ENCODE data around the gene DOCK6.
"Not testable (repeated sequence)": the region's sequence is repeated elsewhere in the genome, so short reads cannot be mapped to it uniquely, and the experiment has no call there.

DOCK6 gene

DNA sequence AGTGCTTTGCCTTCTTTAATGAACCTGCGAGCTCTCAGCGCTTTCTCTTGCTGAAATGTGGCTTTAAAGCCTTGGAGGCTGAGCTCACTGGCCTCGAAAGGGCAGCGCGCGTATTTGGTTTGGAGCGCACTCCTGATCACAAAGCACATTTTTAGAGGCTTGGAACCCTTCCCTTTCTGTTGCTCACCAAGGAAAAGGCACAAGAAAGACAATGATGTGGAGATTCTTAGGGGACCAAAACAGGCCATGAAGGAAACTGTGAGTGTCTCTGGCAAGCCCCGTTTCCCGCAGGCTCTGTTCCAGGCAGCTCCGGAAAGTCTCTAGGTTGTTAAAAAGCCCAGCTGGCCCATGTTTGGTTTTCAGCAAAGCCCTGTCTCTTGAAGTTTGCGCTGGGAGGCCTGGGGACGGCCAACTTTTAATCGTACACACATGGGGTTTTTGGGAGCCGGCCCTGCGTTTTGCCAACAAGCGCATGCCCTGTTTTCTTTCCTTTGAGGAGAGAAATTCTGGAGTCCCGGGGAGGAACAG, 97.4 kb downstream of the DOCK6 start:
- no peak for TF ChIP-seq ZNF274 (IDR thresholded peaks at IDR 0.05; ENCODE audit: low read depth, low read length)
- H3K4me3 ChIP-seq (ENCODE audit: low read length), result no peak overlapping the region

DNA sequence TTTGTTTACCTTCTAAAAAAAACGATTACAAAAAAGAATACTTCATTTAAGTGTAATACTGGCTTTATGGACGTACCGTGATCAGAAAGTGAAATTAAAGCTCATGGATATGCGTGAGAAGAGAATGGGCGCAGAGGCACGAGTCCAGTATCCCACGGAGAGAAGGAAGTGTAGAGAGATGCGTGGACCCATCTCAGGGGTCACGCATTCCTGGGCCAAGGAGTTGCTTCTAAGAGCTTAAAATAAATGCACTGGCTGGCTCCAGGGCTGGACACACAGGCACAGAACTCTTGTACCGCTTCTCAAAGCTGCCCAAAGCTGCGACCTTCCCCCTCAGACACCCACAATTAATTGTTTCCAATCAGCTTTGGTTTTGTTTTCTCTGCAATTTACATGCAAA, 98.0 kb downstream of the DOCK6 start:
- H3K4me3 ChIP-seq (ENCODE audit: low read length), result no peak overlapping the region
- no peak for TF ChIP-seq ZNF274 (IDR thresholded peaks at IDR 0.05; ENCODE audit: low read depth, low read length)

DNA sequence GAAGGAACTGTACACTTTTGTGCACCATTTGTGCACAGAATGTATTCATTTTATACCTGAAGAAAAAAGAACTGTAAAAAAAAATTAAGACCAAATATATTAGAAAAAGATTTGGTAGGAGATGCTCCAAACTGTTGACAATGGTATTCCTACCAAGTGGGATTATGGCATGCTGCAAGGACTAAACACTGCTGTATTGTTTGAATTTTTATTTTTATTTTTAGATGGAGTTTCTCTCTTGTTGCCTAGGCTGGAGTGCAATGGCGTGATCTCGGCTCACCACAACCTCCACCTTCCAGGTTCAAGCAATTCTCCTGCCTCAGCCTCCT, 101.9 kb downstream of the DOCK6 start:
- not testable (repeated sequence) for H3K4me3 ChIP-seq (ENCODE audit: low read length)

DNA sequence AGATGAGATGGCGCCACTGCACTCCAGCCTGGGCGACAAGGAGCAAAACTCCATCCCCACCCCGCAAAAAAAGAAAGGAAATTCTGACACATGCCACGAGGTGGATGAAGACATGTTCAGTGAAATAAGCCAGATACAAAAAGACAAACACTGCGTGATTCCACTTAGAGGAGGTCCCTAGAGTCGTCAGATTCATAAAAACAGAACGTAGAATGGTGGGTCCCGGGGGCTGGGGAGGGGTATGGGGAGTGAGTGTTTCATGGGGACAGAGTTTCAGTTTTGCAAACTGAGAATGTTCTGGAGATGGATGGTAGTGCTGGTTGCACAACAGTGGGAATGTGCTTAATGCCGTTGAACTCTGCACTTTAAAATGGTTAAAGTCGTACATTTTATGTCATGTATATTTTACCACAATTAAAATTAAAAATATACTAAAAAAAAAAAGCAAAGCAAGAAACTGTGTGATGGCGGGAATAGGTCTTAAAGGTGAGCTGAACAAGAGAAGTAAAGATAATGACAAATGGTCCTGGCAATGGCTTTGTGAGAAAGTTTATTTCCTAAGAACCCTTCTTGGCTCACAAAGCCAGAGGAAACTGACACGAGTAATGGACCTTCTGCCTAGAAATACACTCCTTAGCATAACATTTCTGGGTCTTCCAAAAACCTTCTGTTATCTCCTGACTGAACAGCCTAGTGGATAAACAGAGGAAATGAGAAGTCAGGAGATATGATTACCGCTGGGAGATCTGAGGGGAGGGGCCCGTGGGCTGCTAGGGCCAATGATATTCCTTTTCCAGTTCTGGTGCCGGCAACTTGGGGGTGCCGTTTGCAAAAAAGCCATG, 102.5 kb downstream of the DOCK6 start:
- no peak for TF ChIP-seq ZNF274 (IDR thresholded peaks at IDR 0.05; ENCODE audit: low read depth, low read length)
- no peak overlapping the region for H3K4me3 ChIP-seq (ENCODE audit: low read length)

DNA sequence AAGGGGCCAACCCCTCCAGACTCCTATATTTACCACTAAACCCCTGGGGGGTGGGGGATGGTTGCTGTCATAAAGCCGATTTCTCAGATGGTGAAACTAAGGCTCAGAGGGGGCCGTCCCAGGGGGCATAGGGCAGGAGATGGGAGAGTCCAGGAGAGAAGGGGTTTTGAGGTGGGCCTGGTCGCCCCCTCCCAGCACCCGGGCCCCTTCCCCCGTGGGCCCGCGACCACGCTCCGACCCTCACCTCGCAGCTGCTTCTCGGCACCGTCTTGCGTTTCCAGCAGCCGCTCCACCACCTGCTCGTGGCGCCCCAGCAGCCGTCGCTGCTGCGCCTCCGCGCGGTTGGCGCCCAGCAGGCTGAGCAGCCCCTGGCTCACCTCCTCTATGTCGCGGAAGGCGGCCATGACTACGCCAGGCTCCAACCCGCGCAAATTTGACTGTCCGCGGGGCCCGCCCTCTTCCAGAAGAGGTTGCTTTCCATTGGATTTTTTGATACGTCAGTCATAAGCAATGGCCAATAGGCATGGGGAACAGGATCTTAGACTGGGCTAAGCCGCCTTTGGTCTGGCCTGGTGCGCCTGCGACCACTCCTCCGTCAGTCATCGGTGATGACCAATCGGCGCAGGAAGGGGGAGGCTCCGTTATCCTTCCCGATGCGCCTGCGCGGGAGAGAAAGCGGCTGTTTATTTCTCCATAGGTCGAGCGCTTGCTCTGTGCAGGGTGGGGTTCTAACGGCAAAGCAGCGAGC, 106.8 kb downstream of the DOCK6 start, which contains the start of gene SPC24:
Gene SPC24, minus strand, starts transcription at position 410 of the 748 bp plus-strand sequence. Its CDS starts 6 bp downstream, at position 404.
- no peak for TF ChIP-seq ZNF274 (IDR thresholded peaks at IDR 0.05; ENCODE audit: low read depth, low read length)
- H3K4me3 ChIP-seq (ENCODE audit: low read length), result peak within 1 kb of the TSS; percentile 76

DNA sequence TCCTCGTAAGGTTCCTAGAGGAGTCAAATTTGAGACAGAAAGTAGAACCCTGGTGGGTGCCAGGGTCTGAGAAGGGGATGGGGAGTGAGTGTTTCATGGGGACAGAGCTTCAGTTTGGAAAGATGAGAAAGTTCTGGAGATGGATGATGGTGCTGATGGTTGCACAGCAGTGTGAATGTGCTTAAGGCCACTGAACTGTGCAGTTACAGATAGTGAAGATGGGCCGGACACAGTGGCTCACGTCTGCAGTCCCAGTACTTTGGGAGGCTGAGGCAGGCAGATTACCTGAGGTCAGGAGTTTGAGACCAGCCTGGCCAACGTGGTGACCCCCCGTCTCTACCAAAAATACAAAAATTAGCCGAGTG, 107.7 kb downstream of the DOCK6 start:
- TF ChIP-seq ZNF274 (IDR thresholded peaks at IDR 0.05; ENCODE audit: low read depth, low read length), result no peak
- peak overlapping the region; percentile 76 for H3K4me3 ChIP-seq (ENCODE audit: low read length)

DNA sequence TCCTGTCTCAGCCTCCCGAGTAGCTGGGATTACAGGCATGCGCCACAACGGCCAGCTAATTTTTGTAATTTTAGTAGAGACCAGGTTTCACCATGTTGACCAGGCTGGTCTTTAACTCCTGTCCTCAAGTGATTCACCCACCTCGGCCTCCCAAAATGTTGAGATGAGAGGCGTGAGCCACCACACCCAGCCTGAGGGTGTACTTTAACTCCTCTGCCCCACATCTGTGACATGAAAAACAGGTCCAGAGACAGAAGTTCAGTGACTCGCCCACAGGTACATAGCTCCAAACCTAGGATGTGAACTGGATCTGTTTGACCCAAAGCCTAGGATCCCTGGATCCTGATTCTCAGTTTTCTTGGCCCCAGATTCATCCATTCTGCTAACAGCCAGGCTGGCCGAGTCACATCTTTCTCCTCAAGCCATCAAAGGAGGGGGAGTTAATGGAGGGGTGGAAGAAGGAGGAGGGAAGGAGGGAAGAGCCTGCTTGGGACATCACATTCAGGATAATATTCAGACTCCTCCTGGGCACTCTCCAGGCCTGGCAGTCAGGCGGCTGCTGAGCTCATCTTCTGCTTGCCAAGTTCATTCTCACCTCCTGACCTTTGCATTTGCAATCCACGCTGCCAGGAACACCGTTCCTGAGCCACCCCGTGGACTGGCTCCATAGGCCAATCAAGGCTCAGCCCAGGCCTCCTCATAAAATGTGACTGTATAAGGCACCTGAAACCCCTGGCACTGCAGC, 109.8 kb downstream of the DOCK6 start:
- TF ChIP-seq ZNF274 (IDR thresholded peaks at IDR 0.05; ENCODE audit: low read depth, low read length), result no peak
- no peak overlapping the region for H3K4me3 ChIP-seq (ENCODE audit: low read length)

DNA sequence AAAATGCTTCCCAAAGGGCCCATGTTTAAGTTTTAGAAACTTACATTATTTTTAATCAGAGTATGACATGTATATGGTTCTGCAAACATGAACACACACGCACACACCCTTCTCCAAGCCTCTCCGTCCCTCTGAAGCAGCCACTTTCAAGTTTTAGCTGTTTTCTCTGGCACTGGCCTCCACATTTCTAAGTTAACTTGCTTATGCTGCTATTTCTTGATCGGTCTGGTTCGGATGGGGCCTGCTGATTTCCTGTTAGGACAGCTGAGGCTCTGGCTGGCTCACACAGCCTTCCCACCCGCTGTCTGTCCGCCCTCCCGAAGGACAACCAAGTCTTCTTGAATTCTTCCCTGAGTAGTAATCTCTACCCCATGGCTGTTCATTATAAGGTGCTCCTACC, 111.1 kb downstream of the DOCK6 start:
- no peak for TF ChIP-seq ZNF274 (IDR thresholded peaks at IDR 0.05; ENCODE audit: low read depth, low read length)
- H3K4me3 ChIP-seq (ENCODE audit: low read length), result no peak overlapping the region

Measured in GM08714 (cell line).